ENCODE measurements around the gene GMDS. TPM values are rescaled to one million over a fixed set of nuclear protein-coding genes. Genes with fewer than 3 reads are reported as not detected.

The GMDS gene
- polyA plus RNA-seq, 1 donor (not counting 4 experiments of a cell fraction or from before 2014, with no cell fraction given): 22.1 TPM

DNA sequence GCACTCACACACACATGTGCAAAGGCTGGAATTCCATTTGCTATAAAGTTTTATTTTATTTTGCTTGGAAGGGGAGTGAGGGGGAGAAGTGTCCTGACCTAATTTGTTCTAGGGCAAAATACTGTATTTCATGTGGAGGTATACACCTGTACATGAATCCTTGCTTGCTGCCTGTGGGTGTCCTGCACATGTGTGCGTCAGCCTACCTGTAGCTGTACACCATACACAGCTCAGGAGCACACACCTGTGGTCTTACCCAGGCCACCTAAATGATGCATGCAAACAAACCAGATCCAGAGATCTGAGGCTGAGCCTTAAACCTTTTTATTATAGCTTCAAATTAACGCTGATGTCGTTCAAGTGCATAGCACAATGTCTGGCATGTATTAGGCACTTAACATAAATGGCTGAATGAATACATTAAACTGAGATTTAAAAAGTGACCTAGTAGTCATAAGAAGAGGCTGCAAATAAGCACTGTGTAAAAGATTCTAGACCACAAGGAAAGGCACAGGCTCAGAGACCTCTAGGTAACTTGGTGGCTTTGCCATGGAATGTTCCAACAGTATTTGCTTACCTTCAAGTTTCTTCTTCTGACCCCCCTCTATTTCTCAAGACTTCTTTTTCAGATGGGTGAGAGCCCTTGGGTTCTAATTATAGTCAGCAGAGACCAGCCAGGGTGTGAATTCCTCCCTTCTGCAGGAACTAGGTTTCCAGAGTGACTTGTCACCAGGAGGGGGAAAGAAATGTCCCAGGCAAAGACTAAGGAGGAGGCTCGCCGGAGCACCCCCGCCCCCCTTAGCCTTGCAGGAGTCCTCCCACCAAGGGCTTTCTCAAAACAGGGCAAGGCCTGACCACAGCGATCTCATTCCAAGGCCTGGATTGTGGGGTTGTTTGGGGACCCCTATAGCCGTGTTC lies 622.3 kb downstream of the GMDS start:
- no peak for TF ChIP-seq EZH2 (IDR thresholded peaks at IDR 0.05; ENCODE audit: low read length)
- TF ChIP-seq, protein P1, sequence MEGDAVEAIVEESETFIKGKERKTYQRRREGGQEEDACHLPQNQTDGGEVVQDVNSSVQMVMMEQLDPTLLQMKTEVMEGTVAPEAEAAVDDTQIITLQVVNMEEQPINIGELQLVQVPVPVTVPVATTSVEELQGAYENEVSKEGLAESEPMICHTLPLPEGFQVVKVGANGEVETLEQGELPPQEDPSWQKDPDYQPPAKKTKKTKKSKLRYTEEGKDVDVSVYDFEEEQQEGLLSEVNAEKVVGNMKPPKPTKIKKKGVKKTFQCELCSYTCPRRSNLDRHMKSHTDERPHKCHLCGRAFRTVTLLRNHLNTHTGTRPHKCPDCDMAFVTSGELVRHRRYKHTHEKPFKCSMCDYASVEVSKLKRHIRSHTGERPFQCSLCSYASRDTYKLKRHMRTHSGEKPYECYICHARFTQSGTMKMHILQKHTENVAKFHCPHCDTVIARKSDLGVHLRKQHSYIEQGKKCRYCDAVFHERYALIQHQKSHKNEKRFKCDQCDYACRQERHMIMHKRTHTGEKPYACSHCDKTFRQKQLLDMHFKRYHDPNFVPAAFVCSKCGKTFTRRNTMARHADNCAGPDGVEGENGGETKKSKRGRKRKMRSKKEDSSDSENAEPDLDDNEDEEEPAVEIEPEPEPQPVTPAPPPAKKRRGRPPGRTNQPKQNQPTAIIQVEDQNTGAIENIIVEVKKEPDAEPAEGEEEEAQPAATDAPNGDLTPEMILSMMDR (optimal IDR thresholded peaks at IDR 0.05 in 1 of 3, IDR thresholded peaks at IDR 0.05 in 1 of 3, conservative IDR thresholded peaks at IDR 0.05 in 1 of 3; ENCODE audit: extremely low read depth in 1 of 3, insufficient read depth in 2 of 3, low read length in 3 of 3): no peak
- Histone ChIP-seq H3K4me3 (ENCODE audit: control insufficient read depth in 2 of 3, extremely low read depth in 1 of 3, insufficient read depth in 2 of 3, low read depth in 1 of 3, low read length in 3 of 3) (no peak overlapping the region), H3K4me2 (ENCODE audit: control insufficient read depth, extremely low read depth, insufficient read depth, low read depth, low read length) (no peak overlapping the region), H3K9ac (ENCODE audit: control insufficient read depth, extremely low read depth, insufficient read depth, low read length) (no peak overlapping the region), H3K79me2 (ENCODE audit: control insufficient read depth, insufficient read depth, low read length) (no peaks in the 10 kb centered on the region), H3K9me3 (ENCODE audit: control insufficient read depth, low read depth, low read length) (no peaks in the 10 kb centered on the region), H3K9me1 (ENCODE audit: control insufficient read depth, extremely low read depth, insufficient read depth, low read length) (no peaks in the 10 kb centered on the region), H3K4me1 (ENCODE audit: control insufficient read depth, extremely low read depth, insufficient read depth, low read length) (peaks cover 6% of the 10 kb centered on the region), H3K27ac (ENCODE audit: control insufficient read depth, insufficient read depth, low read length) (no peak overlapping the region), H4K20me1 (ENCODE audit: control insufficient read depth, extremely low read depth, insufficient read depth, low read length) (no peaks in the 10 kb centered on the region), H3K36me3 (ENCODE audit: control insufficient read depth in 2 of 2, extremely low read depth in 1 of 2, insufficient read depth in 2 of 2, low read length in 2 of 2) (no peaks in the 10 kb centered on the region), H2AFZ (ENCODE audit: control insufficient read depth, low read length) (no peak overlapping the region), H3K27me3 (ENCODE audit: control insufficient read depth, extremely low read depth, insufficient read depth, low read length) (peaks cover 11% of the 10 kb centered on the region)
- no peak for FAIRE-seq
- no peak for DNase-seq (ENCODE audit: low read depth, low spot score)
- dilution Hi-C loops (cut with MboI; ENCODE audit: extremely low pct_ligation_motif_present, low sequenced_read_pairs): no loop called here

DNA sequence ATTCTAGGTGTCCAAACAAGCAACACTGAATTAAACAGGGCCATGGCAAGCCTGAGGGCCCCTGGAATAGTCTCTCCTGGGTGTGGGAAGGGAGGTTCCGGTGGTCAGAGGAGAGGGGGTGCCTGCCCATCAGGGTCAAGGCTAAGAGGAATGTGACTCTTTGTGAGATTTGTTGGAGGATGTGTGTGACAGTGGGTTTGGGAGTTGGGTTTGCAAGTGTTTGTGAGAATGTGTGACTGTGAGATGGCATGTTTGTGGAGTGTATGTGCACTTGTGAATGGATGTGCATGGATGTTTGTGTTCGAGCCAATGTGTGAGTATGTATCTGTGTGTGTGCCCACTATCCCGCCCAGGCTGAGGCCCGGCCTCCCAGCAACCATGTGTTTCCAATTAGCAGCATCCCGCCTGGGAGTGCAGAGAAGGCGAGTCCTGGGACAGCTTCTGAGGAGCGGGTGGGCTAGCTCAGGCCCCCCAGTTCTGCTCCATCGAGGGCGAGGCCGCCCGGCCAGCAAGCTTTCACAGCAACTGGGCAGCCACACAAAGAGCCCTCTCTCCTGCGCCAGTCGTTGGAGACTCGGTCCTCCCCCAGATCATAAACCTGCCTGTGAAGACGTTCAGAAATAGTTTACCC lies 623.1 kb downstream of the GMDS start:
- Histone ChIP-seq H4K20me1 (ENCODE audit: control insufficient read depth, extremely low read depth, insufficient read depth, low read length) (no peaks in the 10 kb centered on the region), H2AFZ (ENCODE audit: control insufficient read depth, low read length) (no peak overlapping the region), H3K4me1 (ENCODE audit: control insufficient read depth, extremely low read depth, insufficient read depth, low read length) (peaks cover 6% of the 10 kb centered on the region), H3K4me2 (ENCODE audit: control insufficient read depth, extremely low read depth, insufficient read depth, low read depth, low read length) (no peak overlapping the region), H3K27me3 (ENCODE audit: control insufficient read depth, extremely low read depth, insufficient read depth, low read length) (peaks cover 9% of the 10 kb centered on the region), H3K36me3 (ENCODE audit: control insufficient read depth in 2 of 2, extremely low read depth in 1 of 2, insufficient read depth in 2 of 2, low read length in 2 of 2) (no peaks in the 10 kb centered on the region), H3K27ac (ENCODE audit: control insufficient read depth, insufficient read depth, low read length) (no peak overlapping the region), H3K9ac (ENCODE audit: control insufficient read depth, extremely low read depth, insufficient read depth, low read length) (no peak overlapping the region), H3K4me3 (ENCODE audit: control insufficient read depth in 2 of 3, extremely low read depth in 1 of 3, insufficient read depth in 2 of 3, low read depth in 1 of 3, low read length in 3 of 3) (no peak overlapping the region), H3K9me1 (ENCODE audit: control insufficient read depth, extremely low read depth, insufficient read depth, low read length) (no peaks in the 10 kb centered on the region), H3K9me3 (ENCODE audit: control insufficient read depth, low read depth, low read length) (no peaks in the 10 kb centered on the region), H3K79me2 (ENCODE audit: control insufficient read depth, insufficient read depth, low read length) (no peaks in the 10 kb centered on the region)
- FAIRE-seq (no peak), DNase-seq (ENCODE audit: low read depth, low spot score) (no peak)
- no peak for TF ChIP-seq EZH2 (IDR thresholded peaks at IDR 0.05; ENCODE audit: low read length)
- TF ChIP-seq, protein P1 (optimal IDR thresholded peaks at IDR 0.05 in 1 of 3, IDR thresholded peaks at IDR 0.05 in 1 of 3, conservative IDR thresholded peaks at IDR 0.05 in 1 of 3; ENCODE audit: extremely low read depth in 1 of 3, insufficient read depth in 2 of 3, low read length in 3 of 3): no peak
- dilution Hi-C loops (cut with MboI; ENCODE audit: extremely low pct_ligation_motif_present, low sequenced_read_pairs): no loop called here

Data from keratinocyte (primary cell).